Brain microvascular endothelial cell (primary cell): ENCODE results near the gene VEGFC.

Source experiments
- DNase-seq: peaks from one replicate; pipeline ENCODE4 v3.0.0-alpha.2; 2020
- H3K27ac ChIP-seq: fragments of 250-450 bp; sonication (Bioruptor Pico); 2 replicates; pipeline ENCODE4 v1.5.1; 2020; ENCODE audit warnings: mild to moderate bottlenecking, moderate library complexity
- H3K27me3 ChIP-seq: fragments of 250-450 bp; sonication (Bioruptor Pico); replicated peaks from 2 replicates; pipeline ENCODE4 v1.5.1; 2020; ENCODE audit warnings: mild to moderate bottlenecking
- H3K36me3 ChIP-seq: fragments of 250-450 bp; sonication (Bioruptor Pico); replicated peaks from 2 replicates; pipeline ENCODE4 v1.5.1; 2020; ENCODE audit warnings: mild to moderate bottlenecking
- H3K4me3 ChIP-seq: 2 replicates; pipeline ENCODE4 v1.5.1; 2011; ENCODE audit warnings: low read depth, mild to moderate bottlenecking, control low read depth, low read length, moderate library complexity
- CTCF ChIP-seq: IDR thresholded peaks from 2 replicates; pipeline ENCODE4 v1.5.1; 2011; ENCODE audit warnings: low read depth, mild to moderate bottlenecking, moderate library complexity, low read length, control low read depth, inconsistent platforms; ENCODE audit errors: missing control alignments
- in situ Hi-C: cut with HindIII; loops from 2 replicates; pipeline ENCODE4 v1.10.0; 2017; ENCODE audit warnings: low sequenced_read_pairs, low pct_ligation_motif_present

VEGFC gene

GRCh38 chr4:176782191-176782590 is 10.5 kb downstream of the VEGFC start:
- no peaks in the 10 kb centered on the region for H3K27me3 ChIP-seq
- no peak for TF ChIP-seq CTCF
- DNase-seq: no peak
- no peaks in the 10 kb centered on the region for H3K36me3 ChIP-seq
- no peak overlapping the region for H3K27ac ChIP-seq
- in situ Hi-C loops: loop anchor here (25.0 kb wide), 1 partner anchor 395 kb away; no protein-coding TSS in a partner anchor
- H3K4me3 ChIP-seq: no peak overlapping the region

- Histone ChIP-seq H3K36me3 (no peaks in the 10 kb centered on the region), H3K4me3 (no peak overlapping the region), H3K27ac (peak overlapping the region; percentile 26), H3K27me3 (no peaks in the 10 kb centered on the region)
- no peak for DNase-seq
- in situ Hi-C loops: loop anchor here (25.0 kb wide), 1 partner anchor 394 kb away; no protein-coding TSS in a partner anchor
- TF ChIP-seq CTCF: no peak
These were observed 11.0 kb downstream of the VEGFC start for GRCh38 chr4:176781739-176782100.

GRCh38 chr4:176780995-176781738 is 11.6 kb downstream of the VEGFC start:
- no peaks in the 10 kb centered on the region for H3K36me3 ChIP-seq
- H3K4me3 ChIP-seq: no peak overlapping the region
- DNase-seq: no peak
- in situ Hi-C loops: loop anchor here (25.0 kb wide), 1 partner anchor 394 kb away; no protein-coding TSS in a partner anchor
- peak overlapping the region; percentile 26 for H3K27ac ChIP-seq
- no peak for TF ChIP-seq CTCF
- H3K27me3 ChIP-seq: no peaks in the 10 kb centered on the region

- in situ Hi-C loops: loop anchor here (25.0 kb wide), 1 partner anchor 392 kb away; no protein-coding TSS in a partner anchor
- no peak for TF ChIP-seq CTCF
- H3K27ac ChIP-seq: peak overlapping the region; percentile 83
These were observed 13.3 kb downstream of the VEGFC start for GRCh38 chr4:176779421-176779820.

GRCh38 chr4:176778491-176778890 is 14.2 kb downstream of the VEGFC start:
- peak; percentile 83 for DNase-seq
- peak overlapping the region; percentile 83 for H3K27ac ChIP-seq

More at GRCh38 chr4:176779421-176779820, 13.3 kb downstream of the VEGFC start:
- Histone ChIP-seq H3K36me3 (no peaks in the 10 kb centered on the region), H3K27me3 (no peaks in the 10 kb centered on the region), H3K4me3 (no peak overlapping the region)
- no peak for DNase-seq

More at GRCh38 chr4:176778491-176778890, 14.2 kb downstream of the VEGFC start:
- no peak for TF ChIP-seq CTCF
- H3K4me3 ChIP-seq: peak overlapping the region; percentile 9
- in situ Hi-C loops: loop anchor here (25.0 kb wide), 1 partner anchor 391 kb away; no protein-coding TSS in a partner anchor
- no peaks in the 10 kb centered on the region for H3K36me3 ChIP-seq
- H3K27me3 ChIP-seq: no peaks in the 10 kb centered on the region
